Prostate gland (tissue), 2 donors: ENCODE data around the gene ZNF217. TPM values are rescaled to one million over a fixed set of nuclear protein-coding genes. Genes with fewer than 3 reads are reported as not detected.

Experiments used
- small RNA-seq, 2 donors: library from RNA; depleted of rRNA; stranded (forward); fragments of <200 nt; gene quantifications; one replicate each; pipeline ENCODE3, GENCODE V24; 2016
- total RNA-seq, 2 donors: library from RNA; depleted of rRNA; stranded (reverse); fragments of >200 nt; gene quantifications; one replicate each; pipeline ENCODE4 v1.1.0, GENCODE V29; 2016

Gene ZNF217
- total RNA-seq, 2 donors from 2014 or later, result 35.4 to 44.5 TPM

Small RNA genes within 50 kb of the gene (small RNA-seq; reads per million reads assigned to genes)
- gene RF00019, result 0 reads per million in 2 donors
